SJCRH30 (cell line): ENCODE results near the gene SCRG1. TPM values are rescaled to one million over a fixed set of nuclear protein-coding genes. Genes with fewer than 3 reads are reported as not detected.
A peak's percentile ranks its signal among the peaks of the same experiment; 100 is the strongest.

Source experiments
- DNase-seq, 2 experiments: peaks; one replicate each; pipeline ENCODE4 v3.0.0-alpha.2; 2015 to 2020
- H3K27ac ChIP-seq: fragments of 250-450 bp; sonication (Bioruptor Pico); 2 replicates; pipeline ENCODE4 v1.5.1; 2020; ENCODE audit warnings: mild to moderate bottlenecking, moderate library complexity
- H3K27me3 ChIP-seq: fragments of 250-450 bp; sonication (Bioruptor Pico); 2 replicates; pipeline ENCODE4 v1.5.1; 2020; ENCODE audit warnings: mild to moderate bottlenecking, moderate library complexity
- H3K36me3 ChIP-seq: fragments of 250-450 bp; sonication (Bioruptor Pico); 2 replicates; pipeline ENCODE4 v1.5.1; 2020; ENCODE audit warnings: mild to moderate bottlenecking, moderate library complexity
- H3K4me1 ChIP-seq: fragments of 250-450 bp; sonication (Bioruptor Pico); 2 replicates; pipeline ENCODE4 v1.5.1; 2020; ENCODE audit warnings: mild to moderate bottlenecking, moderate library complexity
- H3K4me3 ChIP-seq: fragments of 250-450 bp; sonication (Bioruptor Pico); 2 replicates; pipeline ENCODE4 v1.5.1; 2020; ENCODE audit warnings: mild to moderate bottlenecking, moderate library complexity
- H3K9me3 ChIP-seq: fragments of 250-450 bp; sonication (Bioruptor Pico); replicated peaks from 2 replicates; pipeline ENCODE4 v1.5.1; 2020; ENCODE audit warnings: mild to moderate bottlenecking, moderate library complexity
- total RNA-seq: library from RNA; depleted of rRNA; stranded (reverse); fragments of >200 nt; shearing (Covaris generic); gene quantifications from 2 replicates; pipeline ENCODE4 v1.2.3, GENCODE V29; 2014

The SCRG1 gene
- total RNA-seq, 1 experiment from 2014 or later, result not detected

- Histone ChIP-seq H3K36me3 (no peaks in the 10 kb centered on the region), H3K9me3 (no peaks in the 10 kb centered on the region), H3K4me3 (no peak overlapping the region), H3K27ac (no peak overlapping the region), H3K27me3 (no peaks in the 10 kb centered on the region), H3K4me1 (no peaks in the 10 kb centered on the region)
- DNase-seq, result no peak
Measured at GRCh38 chr4:173391701-173392100, 7.2 kb downstream of the SCRG1 start.

GRCh38 chr4:173386751-173387150 is 12.2 kb downstream of the SCRG1 start:
- no peak for DNase-seq
- H3K27ac ChIP-seq, result no peak overlapping the region
- no peaks in the 10 kb centered on the region for H3K27me3 ChIP-seq
- H3K9me3 ChIP-seq, result no peaks in the 10 kb centered on the region
- H3K36me3 ChIP-seq, result no peaks in the 10 kb centered on the region
- H3K4me1 ChIP-seq, result no peaks in the 10 kb centered on the region
- no peak overlapping the region for H3K4me3 ChIP-seq

GRCh38 chr4:173382349-173382748 is 16.6 kb downstream of the SCRG1 start:
- H3K9me3 ChIP-seq, result no peaks in the 10 kb centered on the region
- DNase-seq, result no peak
- H3K27me3 ChIP-seq, result no peaks in the 10 kb centered on the region
- no peak overlapping the region for H3K27ac ChIP-seq
- no peaks in the 10 kb centered on the region for H3K4me1 ChIP-seq
- no peak overlapping the region for H3K4me3 ChIP-seq
- H3K36me3 ChIP-seq, result peaks cover 2% of the 10 kb centered on the region

GRCh38 chr4:173381610-173382009 is 17.3 kb downstream of the SCRG1 start:
- no peaks in the 10 kb centered on the region for H3K9me3 ChIP-seq
- H3K27me3 ChIP-seq, result no peaks in the 10 kb centered on the region
- no peak overlapping the region for H3K27ac ChIP-seq
- H3K4me1 ChIP-seq, result no peaks in the 10 kb centered on the region
- peaks cover 2% of the 10 kb centered on the region for H3K36me3 ChIP-seq
- no peak overlapping the region for H3K4me3 ChIP-seq
- DNase-seq, result no peak

GRCh38 chr4:173380987-173381386 is 17.9 kb downstream of the SCRG1 start:
- Histone ChIP-seq H3K36me3 (peaks cover 4% of the 10 kb centered on the region), H3K4me1 (no peaks in the 10 kb centered on the region), H3K27ac (no peak overlapping the region), H3K9me3 (no peaks in the 10 kb centered on the region), H3K4me3 (no peak overlapping the region), H3K27me3 (no peaks in the 10 kb centered on the region)
- DNase-seq, result no peak

- no peaks in the 10 kb centered on the region for H3K27me3 ChIP-seq
- H3K4me1 ChIP-seq, result no peaks in the 10 kb centered on the region
Measured at GRCh38 chr4:173379929-173380328, 19.0 kb downstream of the SCRG1 start.

GRCh38 chr4:173374588-173374987 is 24.3 kb downstream of the SCRG1 start:
- Histone ChIP-seq H3K4me3 (no peak overlapping the region), H3K36me3 (peaks cover 7% of the 10 kb centered on the region), H3K27me3 (no peaks in the 10 kb centered on the region), H3K27ac (no peak overlapping the region), H3K4me1 (no peaks in the 10 kb centered on the region), H3K9me3 (no peaks in the 10 kb centered on the region)
- DNase-seq, result no peak

More at GRCh38 chr4:173379929-173380328, 19.0 kb downstream of the SCRG1 start:
- no peaks in the 10 kb centered on the region for H3K9me3 ChIP-seq
- H3K36me3 ChIP-seq, result peaks cover 4% of the 10 kb centered on the region
- DNase-seq, result no peak
- H3K27ac ChIP-seq, result no peak overlapping the region
- H3K4me3 ChIP-seq, result no peak overlapping the region

GRCh38 chr4:173371292-173372192 is 27.4 kb downstream of the SCRG1 start:
- Histone ChIP-seq H3K36me3 (peaks cover 5% of the 10 kb centered on the region; the same call in 1 of the 2 replicates), H3K4me1 (no peaks in the 10 kb centered on the region), H3K27ac (peak overlapping the region; percentile 68), H3K27me3 (no peaks in the 10 kb centered on the region), H3K9me3 (no peaks in the 10 kb centered on the region), H3K4me3 (peak overlapping the region; percentile 95)
- DNase-seq, result peak; percentile 59 to 66

GRCh38 chr4:173370477-173371291 is 28.2 kb downstream of the SCRG1 start, which contains the start of gene SAP30:
SAP30 (plus strand) TSS chr4:173370954; CDS start chr4:173371183, 229 bp downstream.
- H3K9me3 ChIP-seq, result no peaks in the 10 kb centered on the region
- peak within 1 kb of the TSS; percentile 68 for H3K27ac ChIP-seq
- H3K27me3 ChIP-seq, result no peaks in the 10 kb centered on the region
- peak; percentile 94 to 95 for DNase-seq
- no peaks in the 10 kb centered on the region for H3K4me1 ChIP-seq
- peaks cover 3% of the 10 kb centered on the region; the same call in 1 of the 2 replicates for H3K36me3 ChIP-seq
- peak within 1 kb of the TSS; percentile 95 for H3K4me3 ChIP-seq

GRCh38 chr4:173370130-173370476 is 28.8 kb downstream of the SCRG1 start:
- Histone ChIP-seq H3K36me3 (peaks cover 3% of the 10 kb centered on the region; the same call in 1 of the 2 replicates), H3K4me1 (no peaks in the 10 kb centered on the region), H3K27me3 (no peaks in the 10 kb centered on the region), H3K27ac (peak overlapping the region; percentile 66), H3K4me3 (peak overlapping the region; percentile 95), H3K9me3 (no peaks in the 10 kb centered on the region)
- DNase-seq, result no peak

- H3K27ac ChIP-seq, result no peak overlapping the region
- H3K27me3 ChIP-seq, result no peaks in the 10 kb centered on the region
- H3K9me3 ChIP-seq, result no peaks in the 10 kb centered on the region
- no peaks in the 10 kb centered on the region for H3K4me1 ChIP-seq
- no peaks in the 10 kb centered on the region for H3K36me3 ChIP-seq
- H3K4me3 ChIP-seq, result no peak overlapping the region
- no peak for DNase-seq
Measured at GRCh38 chr4:173367946-173368345, 31.0 kb downstream of the SCRG1 start.

GRCh38 chr4:173367285-173367684 is 31.6 kb downstream of the SCRG1 start:
- DNase-seq, result no peak
- H3K27ac ChIP-seq, result no peak overlapping the region

GRCh38 chr4:173365359-173365996 is 33.4 kb downstream of the SCRG1 start:
- Histone ChIP-seq H3K27me3 (no peaks in the 10 kb centered on the region), H3K27ac (no peak overlapping the region), H3K4me1 (no peaks in the 10 kb centered on the region), H3K9me3 (no peaks in the 10 kb centered on the region), H3K4me3 (no peak overlapping the region), H3K36me3 (no peaks in the 10 kb centered on the region)
- no peak for DNase-seq

More at GRCh38 chr4:173367285-173367684, 31.6 kb downstream of the SCRG1 start:
- H3K9me3 ChIP-seq, result no peaks in the 10 kb centered on the region
- no peaks in the 10 kb centered on the region for H3K4me1 ChIP-seq
- no peaks in the 10 kb centered on the region for H3K36me3 ChIP-seq
- no peak overlapping the region for H3K4me3 ChIP-seq
- no peaks in the 10 kb centered on the region for H3K27me3 ChIP-seq

GRCh38 chr4:173362666-173363065 is 36.2 kb downstream of the SCRG1 start:
- Histone ChIP-seq H3K36me3 (no peaks in the 10 kb centered on the region), H3K4me3 (no peak overlapping the region), H3K9me3 (no peaks in the 10 kb centered on the region), H3K27ac (no peak overlapping the region), H3K4me1 (no peaks in the 10 kb centered on the region), H3K27me3 (no peaks in the 10 kb centered on the region)
- DNase-seq, result no peak
